ENCODE data around the gene CD96. TPM values are rescaled to one million over a fixed set of nuclear protein-coding genes. Genes with fewer than 3 reads are reported as not detected.
"Not testable (repeated sequence)": the region's sequence is repeated elsewhere in the genome, so short reads cannot be mapped to it uniquely, and the experiment has no call there.

CD96 gene
- total RNA-seq, 1 donor from 2014 or later, result 45.9 TPM

GRCh38 chr3:111619833-111620232 is 77.8 kb downstream of the CD96 start:
- DNase-seq (ENCODE audit: low spot score), result no peak

GRCh38 chr3:111621535-111621934 is 79.5 kb downstream of the CD96 start:
- DNase-seq (ENCODE audit: low spot score), result no peak

DNA sequence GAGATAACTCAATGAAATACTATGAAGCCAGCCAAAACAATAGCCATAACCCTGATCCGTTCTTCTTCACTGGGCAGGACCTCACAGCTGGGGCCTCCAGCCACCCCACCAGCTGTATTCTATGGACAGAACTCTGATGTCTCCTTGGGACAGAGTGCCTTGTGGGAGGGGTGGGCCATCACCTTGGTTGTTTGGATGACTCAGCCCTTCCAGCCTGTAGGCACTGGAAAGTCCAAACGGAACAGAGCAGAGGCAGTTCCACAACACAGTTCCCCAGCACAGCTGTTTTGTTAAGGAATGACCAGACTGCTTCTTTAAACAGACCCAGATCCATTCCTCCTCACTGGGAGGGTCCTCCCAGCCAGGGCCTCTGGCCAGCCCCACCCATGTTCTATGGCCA is 85.1 kb downstream of the CD96 start:
- no peak for DNase-seq (ENCODE audit: low spot score)

DNA sequence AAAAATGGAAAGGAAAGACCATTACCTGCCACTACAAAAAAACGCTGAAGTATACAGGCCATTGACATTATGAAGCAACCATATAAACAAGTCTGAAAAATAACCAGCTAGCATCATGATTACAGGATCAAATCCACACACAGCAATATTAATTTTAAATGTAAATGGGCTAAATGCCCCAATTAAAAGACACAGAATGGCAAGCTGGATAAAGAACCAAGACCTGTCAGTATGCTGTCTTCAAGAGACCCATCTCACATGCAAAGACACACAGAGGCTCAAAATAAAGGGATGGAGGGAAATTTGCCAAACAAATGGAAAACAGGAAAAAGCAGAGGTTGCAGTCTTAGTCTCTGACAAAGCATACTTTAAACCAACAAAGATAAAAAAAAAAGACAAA is 87.0 kb downstream of the CD96 start:
- not testable (repeated sequence) for DNase-seq (ENCODE audit: low spot score)

GRCh38 chr3:111630638-111631037 is 88.6 kb downstream of the CD96 start:
- not testable (repeated sequence) for DNase-seq (ENCODE audit: low spot score)

- no peak for DNase-seq (ENCODE audit: low spot score)
Measured at GRCh38 chr3:111635403-111635802, 93.4 kb downstream of the CD96 start.

DNA sequence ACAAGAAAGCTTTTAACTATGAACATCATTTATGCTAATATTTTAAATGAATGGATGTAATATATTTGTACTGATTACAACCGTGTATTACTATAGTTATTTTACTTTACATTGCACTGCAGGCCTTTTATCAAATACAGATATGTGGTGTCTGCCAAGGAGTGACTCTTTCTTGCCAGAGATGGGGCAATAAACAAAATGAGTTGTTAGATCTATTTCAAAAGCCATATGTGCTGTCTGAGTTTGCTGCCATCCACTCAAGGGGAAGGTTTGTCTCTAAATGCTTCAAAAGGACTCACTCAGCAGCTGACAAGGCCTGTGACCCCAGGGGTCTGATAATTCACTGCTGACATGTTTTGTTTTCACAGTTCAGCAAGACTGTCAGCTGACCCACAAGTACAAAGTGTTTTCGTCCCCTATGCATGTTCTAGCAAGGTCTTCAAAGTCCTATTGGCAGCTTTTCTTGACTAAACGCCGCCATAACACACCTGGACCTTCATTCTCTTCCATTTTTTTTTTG is 94.4 kb downstream of the CD96 start:
- no peak for DNase-seq (ENCODE audit: low spot score)

GRCh38 chr3:111639316-111639715 is 97.3 kb downstream of the CD96 start:
- DNase-seq (ENCODE audit: low spot score), result no peak

- DNase-seq (ENCODE audit: low spot score), result no peak
Measured at GRCh38 chr3:111648991-111649579, 107.1 kb downstream of the CD96 start.

- DNase-seq (ENCODE audit: low spot score), result no peak
Measured at GRCh38 chr3:111650378-111651275, 108.6 kb downstream of the CD96 start.

- DNase-seq (ENCODE audit: low spot score), result no peak
Measured at GRCh38 chr3:111652492-111653180, 110.6 kb downstream of the CD96 start.

DNA sequence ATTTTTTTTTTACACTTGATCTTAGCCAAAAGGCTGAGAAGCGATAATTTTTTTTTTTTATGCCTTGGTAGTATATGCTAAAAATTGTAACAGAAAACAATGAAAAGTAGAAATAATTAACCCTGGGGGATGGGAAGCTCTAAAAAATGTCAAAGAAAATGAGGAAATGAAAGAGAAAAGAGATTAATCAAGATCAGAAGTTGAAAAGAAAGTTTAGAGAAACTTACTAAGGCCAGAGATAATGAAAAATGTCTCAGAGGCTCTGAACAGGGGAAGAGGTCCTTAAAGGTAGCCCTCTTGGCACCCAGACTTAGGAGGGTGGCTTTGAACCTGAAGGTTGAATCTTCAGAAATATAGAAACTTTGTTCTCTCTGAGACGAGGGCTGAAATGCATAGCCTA is 111.8 kb downstream of the CD96 start:
- DNase-seq (ENCODE audit: low spot score), result no peak

- DNase-seq (ENCODE audit: low spot score), result no peak
Measured at GRCh38 chr3:111662012-111662411, 120.0 kb downstream of the CD96 start.

DNA sequence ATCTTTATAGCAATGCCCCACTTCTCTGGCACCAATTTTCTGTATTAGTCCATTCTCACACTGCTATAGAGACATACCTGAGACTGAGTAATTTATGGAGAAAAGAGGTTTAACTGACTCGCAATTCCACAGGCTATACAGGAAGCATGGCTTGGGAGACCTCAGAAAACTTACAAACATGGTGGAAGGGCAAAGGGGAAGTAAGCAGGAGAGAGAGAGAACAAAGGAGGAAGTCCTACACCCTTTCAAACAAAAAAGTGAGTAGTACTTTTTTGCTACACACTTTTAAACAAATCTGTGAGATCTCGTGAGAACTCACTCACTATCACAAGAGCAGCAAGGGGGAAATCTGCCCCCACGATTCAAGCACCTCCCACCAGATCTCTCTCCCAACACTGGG is 120.9 kb downstream of the CD96 start:
- DNase-seq (ENCODE audit: low spot score), result no peak

DNA sequence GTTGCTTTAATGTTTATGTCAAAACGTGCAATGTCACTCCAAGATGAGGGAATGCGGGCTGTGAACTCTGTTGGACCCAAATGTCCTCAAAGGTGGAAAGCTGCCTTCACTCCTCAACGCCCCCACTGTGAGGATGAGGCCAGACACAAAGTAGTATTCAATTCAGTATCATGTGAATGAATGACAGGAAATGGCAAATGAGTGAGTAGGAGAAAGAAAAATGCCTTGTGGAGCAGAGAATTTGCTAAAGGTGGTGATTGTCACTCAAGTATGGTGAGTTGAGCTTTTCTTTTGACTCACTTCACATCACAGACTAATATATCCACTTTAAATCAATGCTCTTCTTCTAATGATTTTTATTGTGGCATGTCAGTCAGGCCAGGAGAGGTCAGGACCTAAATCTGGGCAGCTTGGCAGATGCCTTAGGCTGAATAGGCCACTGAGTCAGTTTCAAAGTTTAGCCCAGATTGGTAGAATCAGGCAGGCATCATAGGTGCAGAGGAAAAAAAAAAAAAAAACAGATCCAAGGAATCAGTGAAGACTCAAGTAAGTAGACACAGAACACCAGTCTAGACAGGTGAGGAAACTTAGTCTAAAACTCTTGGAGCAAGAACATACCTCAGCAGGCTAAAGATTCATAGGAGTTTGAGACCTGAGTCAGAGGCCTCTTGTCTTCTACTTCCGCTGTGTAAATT is 124.2 kb downstream of the CD96 start:
- DNase-seq (ENCODE audit: low spot score), result no peak

- DNase-seq (ENCODE audit: low spot score), result no peak
Measured at GRCh38 chr3:111667170-111667569, 125.2 kb downstream of the CD96 start.

- peak; percentile 55 for DNase-seq (ENCODE audit: low spot score)
Measured at GRCh38 chr3:111667621-111668239, 125.7 kb downstream of the CD96 start.

GRCh38 chr3:111668326-111668725 is 126.3 kb downstream of the CD96 start:
- no peak for DNase-seq (ENCODE audit: low spot score)

GRCh38 chr3:111668888-111669488 is 127.0 kb downstream of the CD96 start:
- no peak for DNase-seq (ENCODE audit: low spot score)

- no peak for DNase-seq (ENCODE audit: low spot score)
Measured at GRCh38 chr3:111669926-111670630, 128.1 kb downstream of the CD96 start.

Data from ureter (tissue), 1 donor.